ENCODE data around the gene IGFLR1.

DNA sequence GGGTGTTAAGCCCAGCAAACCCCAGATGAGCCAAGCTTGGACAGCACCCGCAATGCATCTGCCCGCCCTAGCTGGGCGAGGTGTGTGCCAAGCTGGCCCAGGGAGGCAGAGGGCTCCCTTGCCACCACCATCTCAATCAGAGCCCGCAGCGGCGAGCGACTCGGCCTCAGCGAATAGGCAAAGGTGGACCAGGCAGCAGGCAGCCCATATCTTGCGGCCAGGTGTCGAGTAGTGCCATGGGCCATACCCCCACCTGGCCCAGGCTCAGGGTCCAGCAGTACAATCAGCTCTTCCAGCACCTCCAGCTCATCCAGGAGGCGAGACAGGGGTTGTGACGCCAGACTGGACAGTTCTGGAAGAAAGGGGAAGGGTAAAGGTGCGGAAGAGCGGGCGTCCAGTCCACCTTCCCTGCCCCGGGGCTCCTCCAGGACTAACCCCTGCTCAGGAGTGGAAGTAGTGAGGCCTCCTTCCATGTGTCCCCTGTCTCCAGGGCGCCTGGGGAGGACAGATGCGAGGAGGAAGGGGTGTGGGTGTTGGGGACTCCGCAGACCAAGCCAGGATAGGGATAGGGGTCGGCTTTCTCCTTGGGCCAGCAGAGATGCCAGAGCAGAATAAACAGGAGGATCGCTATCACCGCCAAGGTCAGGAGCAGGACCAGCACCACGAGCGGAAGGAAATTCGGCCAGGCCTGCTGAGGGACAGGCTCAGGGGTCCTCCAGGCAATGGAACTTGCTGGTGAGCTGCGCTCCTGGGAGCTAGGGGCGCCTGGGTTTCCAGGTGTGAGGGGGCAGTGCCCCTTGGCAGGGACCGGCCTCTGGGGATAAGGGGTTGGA is 2.8 kb downstream of the IGFLR1 start:
- TF ChIP-seq, protein P1, sequence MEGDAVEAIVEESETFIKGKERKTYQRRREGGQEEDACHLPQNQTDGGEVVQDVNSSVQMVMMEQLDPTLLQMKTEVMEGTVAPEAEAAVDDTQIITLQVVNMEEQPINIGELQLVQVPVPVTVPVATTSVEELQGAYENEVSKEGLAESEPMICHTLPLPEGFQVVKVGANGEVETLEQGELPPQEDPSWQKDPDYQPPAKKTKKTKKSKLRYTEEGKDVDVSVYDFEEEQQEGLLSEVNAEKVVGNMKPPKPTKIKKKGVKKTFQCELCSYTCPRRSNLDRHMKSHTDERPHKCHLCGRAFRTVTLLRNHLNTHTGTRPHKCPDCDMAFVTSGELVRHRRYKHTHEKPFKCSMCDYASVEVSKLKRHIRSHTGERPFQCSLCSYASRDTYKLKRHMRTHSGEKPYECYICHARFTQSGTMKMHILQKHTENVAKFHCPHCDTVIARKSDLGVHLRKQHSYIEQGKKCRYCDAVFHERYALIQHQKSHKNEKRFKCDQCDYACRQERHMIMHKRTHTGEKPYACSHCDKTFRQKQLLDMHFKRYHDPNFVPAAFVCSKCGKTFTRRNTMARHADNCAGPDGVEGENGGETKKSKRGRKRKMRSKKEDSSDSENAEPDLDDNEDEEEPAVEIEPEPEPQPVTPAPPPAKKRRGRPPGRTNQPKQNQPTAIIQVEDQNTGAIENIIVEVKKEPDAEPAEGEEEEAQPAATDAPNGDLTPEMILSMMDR (IDR thresholded peaks at IDR 0.05; ENCODE audit: low read length), result no peak
- no peak for TF ChIP-seq EZH2 (optimal IDR thresholded peaks at IDR 0.05; ENCODE audit: low read depth, low read length)
